D341Med (cell line): ENCODE measurements around the gene SLC25A53.
A peak's percentile ranks its signal among the peaks of the same experiment; 100 is the strongest.

Experiments used
- DNase-seq: peaks from one replicate; pipeline ENCODE4 v3.0.0; 2012; ENCODE audit warnings: low spot score

SLC25A53 gene

DNA sequence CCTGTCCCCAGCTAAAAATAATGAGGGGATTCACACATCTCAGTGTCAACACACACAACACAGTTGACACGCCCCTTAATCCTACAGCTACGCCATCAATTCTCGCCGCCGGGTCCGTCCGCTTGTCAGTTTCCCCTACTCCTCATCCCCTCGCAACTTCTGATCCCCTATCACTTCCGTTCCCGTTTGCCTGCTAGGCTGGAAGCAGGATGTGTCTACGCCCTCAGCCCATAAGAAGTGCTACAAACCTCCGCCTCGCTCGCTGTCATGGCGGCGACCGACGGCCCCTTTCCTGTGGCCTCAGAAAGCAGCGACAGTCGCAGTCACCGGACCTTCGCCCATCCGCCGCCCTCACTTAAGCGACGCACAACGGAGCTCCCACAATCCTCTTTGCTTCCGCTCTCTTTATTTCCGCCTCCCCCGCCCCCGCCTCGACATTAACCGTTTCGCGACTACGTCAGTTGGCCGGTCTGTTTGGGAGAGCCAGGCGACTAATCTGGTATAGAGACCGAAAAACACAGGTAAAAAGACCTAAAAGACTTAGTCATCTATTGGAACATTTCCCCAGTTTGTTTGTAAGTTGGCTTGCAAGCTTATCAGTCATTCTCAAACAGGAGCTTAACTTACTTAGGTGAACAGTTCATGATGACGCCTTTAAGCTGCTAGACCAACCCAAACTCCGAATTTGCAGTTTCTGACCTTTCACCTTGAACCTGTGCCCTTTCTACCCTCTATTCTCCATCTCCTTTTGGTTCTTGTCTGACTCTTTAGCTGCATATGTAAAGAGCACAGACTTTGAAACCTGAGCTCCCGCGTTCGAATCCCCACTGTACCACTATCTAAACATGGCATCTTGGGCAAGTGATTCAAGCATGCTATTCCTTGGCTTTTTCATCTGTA lies at the start of gene SLC25A53:
SLC25A53 (minus strand) TSS at position 380 of the 900 bp plus-strand sequence. CDS start 51,752 bp downstream, outside the sequence.
- peak; percentile 77 for DNase-seq

DNA sequence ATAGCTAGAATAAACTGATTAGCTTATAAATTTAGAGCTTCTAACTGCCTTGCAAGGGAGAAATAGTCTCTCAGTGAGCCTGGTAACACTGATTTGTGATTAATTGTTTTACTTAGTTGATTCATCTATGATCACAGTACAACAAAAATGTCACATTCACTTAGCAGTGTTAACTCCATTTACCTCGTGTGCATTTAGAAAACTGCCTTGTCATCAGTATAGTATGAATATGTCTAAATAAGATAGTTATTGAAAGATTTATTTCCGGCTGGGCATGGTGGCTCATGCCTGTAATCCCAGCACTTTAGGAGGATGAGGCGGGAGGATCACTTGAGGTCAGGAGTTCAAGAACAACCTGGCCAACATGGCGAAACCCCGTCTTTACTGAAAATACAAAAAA lies 48.7 kb upstream of the SLC25A53 start:
- no peak for DNase-seq

- peak; percentile 22 for DNase-seq
These were observed 38.8 kb upstream of the SLC25A53 start for GRCh38 chrX:104195489-104196084.

DNA sequence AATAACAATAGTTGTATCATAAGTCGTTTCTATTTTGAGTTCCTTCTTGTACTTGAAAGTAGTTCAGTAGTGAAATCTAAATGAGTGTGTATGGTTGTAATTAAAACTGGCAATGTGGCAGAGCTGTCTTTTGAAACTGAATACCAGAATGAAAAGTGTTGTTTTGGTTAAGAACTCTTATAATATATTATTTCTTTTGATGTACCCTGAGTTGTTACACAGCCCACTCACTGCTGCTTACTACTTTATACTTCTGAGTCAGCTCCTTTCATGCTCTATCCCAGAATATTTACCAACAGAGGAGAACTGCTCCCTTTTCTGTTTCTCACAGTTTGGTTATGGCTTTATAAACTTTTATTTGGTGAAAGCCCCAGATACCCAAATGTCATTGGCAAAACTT lies 38.2 kb upstream of the SLC25A53 start:
- DNase-seq = no peak

DNA sequence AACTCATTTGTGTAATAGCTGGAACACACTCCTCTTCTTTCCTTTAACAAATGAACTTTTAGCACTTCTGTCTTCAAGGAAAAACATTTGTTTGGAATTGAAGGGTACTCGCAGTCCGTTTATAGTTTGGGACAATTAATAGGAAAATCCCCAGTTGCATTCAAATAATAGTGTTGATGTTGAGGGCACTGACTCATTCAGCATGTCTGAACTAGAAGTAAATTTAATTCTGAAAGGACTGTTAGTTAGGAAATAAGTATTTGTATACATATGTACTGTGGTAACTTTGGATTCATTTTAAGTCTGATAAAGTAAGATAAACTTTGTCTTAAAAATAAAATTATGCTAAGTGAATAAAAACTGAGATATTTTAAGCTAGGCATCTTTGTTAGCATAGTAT lies 36.7 kb upstream of the SLC25A53 start:
- no peak for DNase-seq

DNA sequence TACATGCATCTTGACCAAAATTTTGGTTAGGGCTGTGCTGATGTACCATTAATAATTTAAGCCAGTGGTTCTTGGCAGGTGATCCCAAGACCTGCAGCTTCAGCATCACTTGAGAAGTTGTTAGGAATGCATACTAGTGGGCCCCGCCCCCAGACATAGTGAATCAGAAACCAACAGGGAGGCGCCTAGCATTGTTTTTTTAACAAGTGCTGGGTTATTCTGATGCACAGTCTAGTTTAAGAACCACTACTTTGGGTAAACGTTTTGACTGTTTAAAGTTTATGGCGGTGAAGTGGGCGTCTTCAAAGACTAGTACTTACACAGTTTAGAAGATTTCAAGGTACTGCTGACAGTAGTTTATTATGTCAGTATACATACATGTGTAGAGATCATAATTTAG lies 33.0 kb upstream of the SLC25A53 start:
- DNase-seq = no peak

DNA sequence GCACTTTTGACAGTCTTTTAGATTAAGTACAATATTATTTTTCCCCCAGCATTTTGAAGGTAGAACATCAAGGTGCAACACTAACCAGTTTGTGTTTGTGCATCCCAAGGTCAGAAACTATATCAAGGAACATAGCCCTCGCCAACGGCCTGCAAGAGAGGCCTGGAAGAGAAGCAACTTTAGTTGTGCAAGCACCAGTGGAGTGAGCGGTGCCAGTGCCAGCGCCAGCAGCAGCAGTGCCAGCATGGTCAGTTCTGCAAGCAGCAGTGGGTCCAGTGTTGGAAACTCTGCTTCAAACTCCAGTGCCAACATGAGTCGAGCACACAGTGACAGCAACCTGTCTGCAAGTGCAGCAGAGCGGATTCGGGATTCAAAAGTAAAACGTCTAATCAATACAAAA lies 31.1 kb upstream of the SLC25A53 start:
- no peak for DNase-seq

DNA sequence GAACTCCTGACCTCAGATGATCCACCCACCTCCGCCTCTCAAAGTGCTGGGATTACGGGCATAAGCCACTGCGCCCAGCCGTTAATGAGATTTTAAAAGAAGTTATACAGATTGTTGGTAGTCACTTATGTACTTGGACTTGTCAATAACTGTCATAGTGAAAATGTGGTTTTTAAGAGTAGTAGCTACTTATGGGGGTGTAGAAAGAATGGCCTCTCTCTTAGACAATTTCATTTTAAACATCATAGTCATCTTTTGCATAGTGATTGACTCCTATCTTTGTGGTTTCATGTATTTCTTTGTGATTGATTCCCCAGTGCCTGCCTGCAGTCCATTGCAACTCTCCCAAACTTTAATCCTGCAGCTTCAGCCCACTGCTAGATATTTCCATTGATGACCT lies 26.9 kb upstream of the SLC25A53 start:
- no peak for DNase-seq

- no peak for DNase-seq
These were observed 17.0 kb upstream of the SLC25A53 start for GRCh38 chrX:104173841-104174240.

DNA sequence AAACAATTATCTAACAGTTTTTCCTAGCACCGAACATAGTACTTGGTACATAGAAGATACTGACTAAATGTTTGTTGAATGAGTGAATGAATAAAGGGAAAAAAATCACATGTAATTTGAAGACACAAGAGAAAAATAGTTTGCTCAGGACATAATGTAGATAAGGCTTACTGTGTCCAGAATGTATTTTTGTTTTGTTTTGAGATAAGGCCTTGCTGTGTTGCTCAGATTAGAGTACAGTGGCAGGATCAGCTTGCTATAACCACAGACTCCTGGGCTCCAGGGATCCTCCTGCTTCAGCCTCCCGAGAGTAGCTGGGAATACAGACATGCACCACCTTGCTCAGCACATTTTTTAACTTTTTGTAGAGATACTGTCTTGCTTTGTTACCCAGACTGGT lies 16.0 kb upstream of the SLC25A53 start:
- DNase-seq = no peak

DNA sequence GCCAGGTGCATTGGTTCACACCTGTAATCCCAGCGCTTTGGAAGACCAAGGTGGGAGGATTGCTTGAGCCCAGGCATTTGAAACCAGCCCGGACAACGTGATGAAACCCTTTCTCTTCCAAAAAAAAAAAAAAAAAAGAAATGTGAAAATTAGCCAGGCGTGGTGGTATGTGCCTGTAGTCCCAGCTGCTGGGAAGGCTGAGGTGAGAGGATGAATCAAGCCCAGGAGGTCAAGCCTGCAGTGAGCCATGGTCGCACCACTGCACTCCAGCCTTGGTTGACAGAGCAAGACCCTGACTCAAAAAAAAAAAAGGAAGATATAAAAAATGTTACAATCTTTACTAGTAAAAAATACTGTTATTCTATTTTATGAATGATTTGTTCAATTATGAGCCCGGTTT lies 15.3 kb upstream of the SLC25A53 start:
- no peak for DNase-seq

- DNase-seq = no peak
These were observed 11.3 kb upstream of the SLC25A53 start for GRCh38 chrX:104168127-104168526.

DNA sequence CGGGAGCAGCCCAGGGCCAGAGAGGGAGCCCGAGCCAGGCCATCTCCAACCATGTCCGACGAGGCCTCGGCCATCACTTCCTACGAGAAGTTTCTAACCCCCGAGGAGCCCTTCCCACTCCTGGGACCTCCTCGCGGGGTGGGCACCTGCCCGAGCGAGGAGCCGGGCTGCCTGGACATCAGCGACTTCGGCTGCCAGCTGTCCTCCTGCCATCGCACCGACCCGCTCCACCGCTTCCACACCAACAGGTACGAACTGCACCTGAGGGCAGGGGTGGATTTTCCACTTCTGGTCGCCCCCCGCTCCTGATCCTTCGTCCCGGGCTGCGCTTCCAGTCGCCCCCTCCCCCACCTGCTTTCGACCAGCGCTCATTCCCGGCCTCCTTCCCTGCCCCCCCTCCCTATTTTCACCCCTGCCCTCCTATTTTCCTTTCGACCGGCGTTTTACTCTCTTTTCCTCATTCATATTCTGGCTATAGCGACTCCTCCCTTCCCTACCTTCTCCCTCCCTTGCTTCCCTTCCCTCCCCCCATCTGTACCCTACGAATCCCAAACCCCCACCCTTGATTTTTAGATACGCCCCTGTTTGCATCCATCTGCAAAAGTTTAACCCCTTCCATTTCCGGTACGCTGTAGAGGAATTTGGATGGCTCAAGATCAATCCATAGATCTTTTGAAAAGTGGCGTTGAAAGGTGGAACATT lies 10.1 kb upstream of the SLC25A53 start:
- no peak for DNase-seq

GRCh38 chrX:104165894-104166734 lies 9.3 kb upstream of the SLC25A53 start, which contains the start of gene FAM199X:
FAM199X (plus strand) TSS chrX:104166453; CDS start chrX:104166786, 333 bp downstream.
- peak; percentile 90 for DNase-seq

- no peak for DNase-seq
These were observed 5.8 kb downstream of the SLC25A53 start for GRCh38 chrX:104151037-104151436.

DNA sequence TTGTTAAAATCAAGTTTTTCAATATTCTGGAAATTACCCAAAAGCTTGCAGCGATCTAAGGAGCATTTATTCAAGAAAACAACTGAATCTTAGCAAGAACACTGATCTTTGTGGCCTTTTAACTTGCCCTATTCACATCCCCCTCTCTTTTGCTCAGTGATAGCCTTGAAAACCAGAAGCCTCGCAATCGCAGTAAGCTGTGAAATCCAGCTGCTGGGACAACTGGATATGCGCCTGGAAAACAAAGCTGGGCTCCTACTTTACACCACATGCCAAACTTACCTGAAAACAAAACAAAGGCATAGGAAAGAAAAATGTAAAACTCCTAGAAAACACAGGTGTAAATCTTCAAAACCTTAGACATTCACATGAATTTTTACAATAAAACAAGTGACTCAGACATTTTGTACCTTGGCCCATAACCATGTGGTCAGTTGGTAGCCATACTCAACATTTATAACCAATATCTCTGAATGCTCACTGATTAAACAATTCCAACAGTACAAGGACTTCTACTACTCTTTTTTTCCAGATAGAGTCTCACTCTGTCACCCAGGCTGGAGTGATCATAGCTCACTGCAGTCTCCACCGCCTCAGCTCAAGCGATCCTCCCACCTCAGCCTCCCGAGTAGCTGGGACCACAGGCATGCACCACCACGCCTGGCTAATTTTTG lies 15.6 kb downstream of the SLC25A53 start:
- DNase-seq = no peak

- no peak for DNase-seq
These were observed 19.3 kb downstream of the SLC25A53 start for GRCh38 chrX:104137496-104137895.

DNA sequence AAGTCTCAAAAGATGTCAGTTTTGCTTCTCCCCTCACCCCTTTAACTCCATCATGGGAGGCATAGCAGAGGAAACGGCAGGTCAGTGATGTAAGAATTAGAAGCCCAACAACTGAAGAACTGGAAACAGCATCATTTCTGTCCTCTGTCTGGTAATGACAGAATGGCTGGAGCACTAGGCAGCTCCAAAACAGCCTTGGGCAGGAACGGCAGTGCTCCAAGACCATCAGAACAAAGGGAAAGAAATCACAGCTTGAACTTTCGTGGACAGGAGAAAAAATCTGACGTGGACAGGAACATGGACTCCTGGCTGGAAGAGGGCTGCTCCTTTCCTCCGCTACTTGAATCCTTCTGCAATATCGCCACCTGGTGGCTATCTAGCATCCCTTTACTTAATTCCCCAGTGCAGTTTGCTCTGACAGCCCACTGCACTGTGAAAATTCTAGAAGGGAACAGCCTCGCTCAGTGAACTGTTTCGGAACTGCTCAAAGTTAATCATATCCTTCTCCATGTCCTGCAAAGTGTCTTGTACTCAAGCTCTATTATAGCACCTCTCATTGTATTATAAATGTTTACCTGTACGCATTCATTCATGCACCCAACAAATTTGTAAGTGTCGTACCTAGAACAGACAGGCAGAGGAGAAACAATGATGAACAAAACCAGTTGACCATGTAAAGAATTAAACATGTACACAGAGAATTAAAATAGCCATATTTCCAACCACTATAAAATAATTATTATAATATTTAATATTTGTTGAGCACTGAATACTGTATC lies 20.4 kb downstream of the SLC25A53 start:
- DNase-seq = peak; percentile 70

- DNase-seq = no peak
These were observed 21.1 kb downstream of the SLC25A53 start for GRCh38 chrX:104135677-104136076.

DNA sequence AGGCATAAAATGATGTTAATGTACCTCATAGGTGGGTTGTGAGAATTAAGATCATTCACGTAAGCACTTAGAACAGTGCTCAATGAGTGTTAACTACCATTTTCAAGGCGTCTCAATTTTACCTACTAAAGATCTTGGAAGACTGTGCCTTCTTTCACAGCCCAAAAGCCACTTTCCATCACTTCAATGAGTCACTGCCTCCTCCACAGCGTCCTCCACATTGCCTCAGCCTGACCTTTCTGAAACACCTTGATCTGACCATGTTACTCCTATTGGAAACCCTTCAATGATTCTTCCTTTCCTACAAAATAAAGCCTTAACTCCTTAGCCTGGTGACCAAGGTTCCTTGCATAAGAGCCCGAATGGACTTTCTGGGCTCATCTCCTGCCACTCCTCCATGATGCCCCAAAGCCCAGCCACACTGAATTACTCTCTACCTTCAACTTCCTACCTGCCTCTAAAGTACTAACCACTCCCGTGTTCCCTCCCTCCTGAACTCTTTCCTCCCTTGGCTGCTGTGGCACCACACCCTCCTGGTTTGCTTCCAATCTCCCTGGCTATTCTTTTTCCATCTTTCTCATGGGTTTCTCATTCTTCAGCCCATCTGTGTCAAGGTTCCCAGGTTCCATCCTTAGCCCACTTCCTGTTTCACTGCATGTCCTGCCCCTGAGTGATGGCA lies 22.1 kb downstream of the SLC25A53 start:
- no peak for DNase-seq
